ENCODE measurements around the gene IDH3G. TPM values are rescaled to one million over a fixed set of nuclear protein-coding genes. Genes with fewer than 3 reads are reported as not detected.
A peak's percentile ranks its signal among the peaks of the same experiment; 100 is the strongest.

Gene IDH3G
- total RNA-seq, 2 donors from 2014 or later: 116 to 135 TPM

DNA sequence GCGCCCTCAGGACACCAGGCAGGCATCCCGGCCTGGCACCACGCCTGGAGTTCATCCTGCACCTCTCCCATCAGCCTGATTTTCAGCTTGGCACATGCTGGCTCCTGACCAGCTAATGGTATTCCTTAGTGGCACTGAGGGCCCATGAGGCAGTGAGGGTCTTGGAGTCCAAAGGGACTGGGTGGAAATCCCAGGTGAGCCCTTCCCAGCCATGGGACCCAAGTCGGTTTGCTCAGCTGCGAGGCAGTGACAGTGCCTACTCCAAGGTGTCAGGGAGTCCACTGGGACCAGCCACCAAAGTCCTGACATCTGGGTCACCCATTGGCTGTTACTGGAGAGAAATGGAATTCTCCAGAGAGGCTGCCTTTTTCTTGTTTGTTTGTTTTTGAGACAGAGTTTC lies 5.2 kb upstream of the IDH3G start:
- no peak for DNase-seq (ENCODE audit: low spot score)
- TF ChIP-seq, protein P1, sequence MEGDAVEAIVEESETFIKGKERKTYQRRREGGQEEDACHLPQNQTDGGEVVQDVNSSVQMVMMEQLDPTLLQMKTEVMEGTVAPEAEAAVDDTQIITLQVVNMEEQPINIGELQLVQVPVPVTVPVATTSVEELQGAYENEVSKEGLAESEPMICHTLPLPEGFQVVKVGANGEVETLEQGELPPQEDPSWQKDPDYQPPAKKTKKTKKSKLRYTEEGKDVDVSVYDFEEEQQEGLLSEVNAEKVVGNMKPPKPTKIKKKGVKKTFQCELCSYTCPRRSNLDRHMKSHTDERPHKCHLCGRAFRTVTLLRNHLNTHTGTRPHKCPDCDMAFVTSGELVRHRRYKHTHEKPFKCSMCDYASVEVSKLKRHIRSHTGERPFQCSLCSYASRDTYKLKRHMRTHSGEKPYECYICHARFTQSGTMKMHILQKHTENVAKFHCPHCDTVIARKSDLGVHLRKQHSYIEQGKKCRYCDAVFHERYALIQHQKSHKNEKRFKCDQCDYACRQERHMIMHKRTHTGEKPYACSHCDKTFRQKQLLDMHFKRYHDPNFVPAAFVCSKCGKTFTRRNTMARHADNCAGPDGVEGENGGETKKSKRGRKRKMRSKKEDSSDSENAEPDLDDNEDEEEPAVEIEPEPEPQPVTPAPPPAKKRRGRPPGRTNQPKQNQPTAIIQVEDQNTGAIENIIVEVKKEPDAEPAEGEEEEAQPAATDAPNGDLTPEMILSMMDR (IDR thresholded peaks at IDR 0.05): no peak
- Histone ChIP-seq H3K27ac (no peak overlapping the region), H3K9me3 (peaks cover 3 to 4% of the 10 kb centered on the region in 2 donors), H3K27me3 (no peaks in the 10 kb centered on the region), H3K4me1 (peaks cover 0 to 11% of the 10 kb centered on the region in 2 donors), H3K4me3 (no peak overlapping the region), H3K36me3 (peaks cover 4% of the 10 kb centered on the region)

DNA sequence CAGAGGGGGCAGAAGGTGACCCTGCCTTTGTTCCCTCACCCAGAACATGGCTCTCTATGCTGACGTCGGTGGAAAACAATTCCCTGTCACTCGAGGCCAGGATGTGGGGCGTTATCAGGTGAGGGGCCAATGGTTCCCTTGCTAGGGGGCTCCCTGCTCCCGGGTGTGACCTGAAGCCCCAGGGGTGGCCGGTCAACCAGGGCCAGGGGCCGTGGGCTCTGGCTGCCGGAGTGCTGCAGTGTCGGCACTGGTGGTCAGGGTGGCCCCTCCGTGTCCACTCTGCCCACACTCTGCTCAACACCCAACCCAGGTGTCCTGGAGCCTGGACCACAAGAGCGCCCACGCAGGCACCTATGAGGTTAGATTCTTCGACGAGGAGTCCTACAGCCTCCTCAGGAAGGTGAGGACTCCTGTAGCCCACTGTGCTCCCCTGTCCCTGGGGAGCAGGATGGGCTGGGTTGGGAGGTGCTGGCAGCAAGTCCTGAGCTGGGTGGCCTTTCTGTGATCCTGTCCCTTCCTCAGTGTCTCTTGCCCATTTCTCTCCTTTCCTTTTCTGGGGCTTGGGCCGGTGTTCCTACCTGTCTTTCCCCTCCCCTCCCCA lies 3.3 kb upstream of the IDH3G start:
- H3K4me3 ChIP-seq: no peak overlapping the region
- no peaks in the 10 kb centered on the region for H3K27me3 ChIP-seq
- no peak overlapping the region for H3K27ac ChIP-seq
- DNase-seq (ENCODE audit: low spot score): no peak
- peaks cover 3 to 4% of the 10 kb centered on the region in 2 donors for H3K9me3 ChIP-seq
- H3K4me1 ChIP-seq: peaks cover 0 to 20% of the 10 kb centered on the region in 2 donors
- H3K36me3 ChIP-seq: peaks cover 4% of the 10 kb centered on the region
- TF ChIP-seq, protein P1 (IDR thresholded peaks at IDR 0.05): no peak

DNA sequence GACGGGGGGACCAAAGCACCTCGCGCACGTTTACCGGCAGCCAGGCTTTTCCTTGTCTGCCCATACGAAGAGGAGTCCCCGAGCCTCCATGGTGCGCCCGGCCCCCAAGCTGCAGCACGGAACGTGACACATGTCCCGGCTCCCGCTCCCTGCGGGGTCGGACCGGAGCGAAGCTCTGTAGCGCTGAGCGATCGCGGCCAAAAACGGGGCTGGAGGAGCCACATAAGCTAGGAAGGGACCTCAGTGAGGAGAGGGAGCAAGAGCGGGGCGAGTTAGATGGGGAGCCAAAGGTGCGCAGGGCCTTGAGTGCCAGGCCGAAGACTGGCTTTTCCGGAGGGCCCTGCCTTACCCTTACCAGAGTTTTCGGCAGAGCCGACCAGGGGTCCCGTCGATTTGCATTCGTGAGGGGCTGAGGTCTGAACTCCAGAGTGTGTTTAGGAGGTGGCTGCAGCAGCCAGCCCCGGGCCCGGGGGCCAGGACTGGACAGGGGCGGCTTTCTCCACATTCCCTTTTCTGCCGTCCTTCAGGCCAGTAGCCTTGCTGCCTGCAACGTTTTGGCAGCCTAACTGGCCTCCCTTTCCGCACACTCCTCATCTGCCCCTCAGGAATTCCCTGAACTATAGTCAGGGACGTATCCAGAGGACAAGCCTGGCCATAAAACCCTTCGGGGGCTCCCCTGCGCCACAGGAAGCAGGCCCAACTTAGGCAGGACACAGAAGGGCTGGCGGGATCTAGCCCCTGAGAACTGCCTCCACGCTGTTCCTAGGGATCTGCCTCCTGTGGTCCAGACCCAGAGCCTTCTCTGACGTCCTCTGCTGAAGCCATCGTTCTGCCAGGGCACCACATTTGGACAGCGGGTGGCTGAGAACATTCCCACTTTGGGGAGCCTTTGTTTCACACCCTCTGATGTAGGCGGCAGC lies 982 bp upstream of the IDH3G start:
- TF ChIP-seq, protein P1 (IDR thresholded peaks at IDR 0.05): no peak
- H3K4me1 ChIP-seq: peaks cover 0 to 22% of the 10 kb centered on the region in 2 donors

DNA sequence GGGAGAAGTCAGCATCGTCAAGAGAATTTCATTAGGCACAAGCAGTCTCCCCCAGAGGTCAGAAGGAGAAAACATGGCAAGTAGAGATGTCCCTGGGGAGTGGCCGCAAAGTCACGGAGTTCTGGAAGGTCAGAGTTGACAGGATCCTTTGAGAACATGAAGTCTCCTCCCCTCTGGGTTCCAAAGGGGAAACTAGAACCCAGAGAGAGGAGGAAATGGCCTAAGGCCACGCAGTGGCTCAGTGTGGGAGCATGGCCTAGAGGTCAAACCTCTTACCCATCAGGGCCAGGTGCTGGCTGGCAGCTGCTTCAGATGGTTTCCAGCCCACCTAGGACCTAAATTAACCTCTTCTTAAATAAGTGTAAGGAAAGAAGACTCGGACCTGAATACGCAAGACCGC lies 884 bp downstream of the IDH3G start:
- Histone ChIP-seq H3K4me1 (peaks cover 0 to 22% of the 10 kb centered on the region in 2 donors), H3K4me3 (peak overlapping the region; percentile 61 to 63), H3K36me3 (peaks cover 12% of the 10 kb centered on the region), H3K27me3 (no peaks in the 10 kb centered on the region), H3K9me3 (peaks cover 3 to 4% of the 10 kb centered on the region in 2 donors), H3K27ac (peak overlapping the region; percentile 91 to 92)
- TF ChIP-seq, protein P1 (IDR thresholded peaks at IDR 0.05): no peak
- DNase-seq (ENCODE audit: low spot score): no peak

More for the DNA sequence above, 982 bp upstream of the IDH3G start:
- Histone ChIP-seq H3K9me3 (peaks cover 3 to 4% of the 10 kb centered on the region in 2 donors), H3K27me3 (no peaks in the 10 kb centered on the region), H3K27ac (peak overlapping the region; percentile 91 to 92), H3K36me3 (peaks cover 4% of the 10 kb centered on the region), H3K4me3 (peak overlapping the region; percentile 61 to 63)
- DNase-seq (ENCODE audit: low spot score): no peak

DNA sequence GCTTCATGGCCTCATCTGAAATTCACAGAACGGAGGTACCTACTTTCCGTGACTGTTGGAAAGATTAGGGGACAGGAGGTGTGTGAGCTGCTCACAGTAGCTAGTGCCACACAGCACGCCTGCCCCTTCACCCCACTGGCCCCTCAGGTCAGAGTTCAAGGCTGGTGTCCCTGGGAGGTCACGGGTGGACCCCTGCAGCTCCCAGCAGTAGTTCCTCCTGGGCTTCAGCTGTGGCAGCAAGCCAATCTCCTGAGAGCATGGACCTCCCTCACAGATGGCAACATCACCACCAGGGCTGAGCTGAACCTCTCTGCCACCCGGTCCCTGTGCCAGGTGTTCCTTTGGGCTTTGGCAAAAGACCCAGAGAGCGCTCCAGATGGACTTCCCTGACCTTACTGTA lies 1.8 kb downstream of the IDH3G start:
- no peaks in the 10 kb centered on the region for H3K27me3 ChIP-seq
- peaks cover 0 to 22% of the 10 kb centered on the region in 2 donors for H3K4me1 ChIP-seq
- no peak overlapping the region for H3K27ac ChIP-seq
- DNase-seq (ENCODE audit: low spot score): no peak
- H3K36me3 ChIP-seq: peaks cover 8% of the 10 kb centered on the region
- H3K4me3 ChIP-seq: no peak overlapping the region
- H3K9me3 ChIP-seq: peaks cover 0 to 3% of the 10 kb centered on the region in 2 donors
- TF ChIP-seq, protein P1 (IDR thresholded peaks at IDR 0.05): no peak
